Brain microvascular endothelial cell (primary cell): ENCODE results near the gene GDF10.

ENCODE experiments used
- DNase-seq: peaks from one replicate; pipeline ENCODE4 v3.0.0-alpha.2; 2020
- H3K27ac ChIP-seq: fragments of 250-450 bp; sonication (Bioruptor Pico); 2 replicates; pipeline ENCODE4 v1.5.1; 2020; ENCODE audit warnings: mild to moderate bottlenecking, moderate library complexity
- H3K27me3 ChIP-seq: fragments of 250-450 bp; sonication (Bioruptor Pico); replicated peaks from 2 replicates; pipeline ENCODE4 v1.5.1; 2020; ENCODE audit warnings: mild to moderate bottlenecking
- H3K36me3 ChIP-seq: fragments of 250-450 bp; sonication (Bioruptor Pico); replicated peaks from 2 replicates; pipeline ENCODE4 v1.5.1; 2020; ENCODE audit warnings: mild to moderate bottlenecking
- H3K4me3 ChIP-seq: 2 replicates; pipeline ENCODE4 v1.5.1; 2011; ENCODE audit warnings: low read depth, mild to moderate bottlenecking, control low read depth, low read length, moderate library complexity
- in situ Hi-C: cut with HindIII; loops from 2 replicates; pipeline ENCODE4 v1.10.0; 2017; ENCODE audit warnings: low sequenced_read_pairs, low pct_ligation_motif_present
- TF ChIP-seq, protein P1 (sequence below): IDR thresholded peaks from 2 replicates; pipeline ENCODE4 v1.5.1; 2011; ENCODE audit warnings: low read depth, mild to moderate bottlenecking, moderate library complexity, low read length, control low read depth, inconsistent platforms; ENCODE audit errors: missing control alignments

GDF10 gene

GRCh38 chr10:47312663-47312995, 12.6 kb downstream of the GDF10 start:
- Histone ChIP-seq H3K36me3 (no peaks in the 10 kb centered on the region), H3K4me3 (no peak overlapping the region), H3K27me3 (no peaks in the 10 kb centered on the region), H3K27ac (no peak overlapping the region)
- in situ Hi-C loops: loop anchor here (25.0 kb wide), 1 partner anchor 275 kb away; no protein-coding TSS in a partner anchor
- no peak for DNase-seq
- TF ChIP-seq, protein P1, sequence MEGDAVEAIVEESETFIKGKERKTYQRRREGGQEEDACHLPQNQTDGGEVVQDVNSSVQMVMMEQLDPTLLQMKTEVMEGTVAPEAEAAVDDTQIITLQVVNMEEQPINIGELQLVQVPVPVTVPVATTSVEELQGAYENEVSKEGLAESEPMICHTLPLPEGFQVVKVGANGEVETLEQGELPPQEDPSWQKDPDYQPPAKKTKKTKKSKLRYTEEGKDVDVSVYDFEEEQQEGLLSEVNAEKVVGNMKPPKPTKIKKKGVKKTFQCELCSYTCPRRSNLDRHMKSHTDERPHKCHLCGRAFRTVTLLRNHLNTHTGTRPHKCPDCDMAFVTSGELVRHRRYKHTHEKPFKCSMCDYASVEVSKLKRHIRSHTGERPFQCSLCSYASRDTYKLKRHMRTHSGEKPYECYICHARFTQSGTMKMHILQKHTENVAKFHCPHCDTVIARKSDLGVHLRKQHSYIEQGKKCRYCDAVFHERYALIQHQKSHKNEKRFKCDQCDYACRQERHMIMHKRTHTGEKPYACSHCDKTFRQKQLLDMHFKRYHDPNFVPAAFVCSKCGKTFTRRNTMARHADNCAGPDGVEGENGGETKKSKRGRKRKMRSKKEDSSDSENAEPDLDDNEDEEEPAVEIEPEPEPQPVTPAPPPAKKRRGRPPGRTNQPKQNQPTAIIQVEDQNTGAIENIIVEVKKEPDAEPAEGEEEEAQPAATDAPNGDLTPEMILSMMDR: no peak

DNA sequence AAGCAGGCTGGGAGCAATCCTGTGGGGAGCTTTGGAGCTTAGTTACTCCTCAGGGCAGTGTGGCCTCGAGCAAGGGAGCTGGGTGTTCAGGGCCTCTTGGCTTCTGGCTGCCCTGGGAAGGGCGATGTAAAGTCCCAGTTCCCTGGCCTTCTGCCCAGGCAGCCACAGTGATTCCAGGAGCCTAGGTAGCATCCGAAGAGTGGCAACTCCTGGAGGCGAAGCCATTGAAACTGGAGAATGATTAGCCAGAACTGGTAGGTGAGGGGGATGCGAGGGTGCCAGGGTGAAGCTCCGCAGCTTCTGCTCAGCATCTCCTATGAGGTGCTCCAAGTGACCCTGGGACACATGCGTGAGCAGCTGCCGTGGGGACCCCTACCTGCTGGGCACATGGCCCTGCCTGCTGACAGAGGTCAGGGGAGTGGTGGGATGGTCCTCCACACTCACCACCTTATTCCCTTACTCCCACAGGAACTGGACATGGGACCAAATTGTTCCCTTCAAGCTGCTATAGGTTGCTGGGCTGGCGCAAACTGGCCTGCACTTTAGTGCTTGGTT, 14.5 kb downstream of the GDF10 start:
- Histone ChIP-seq H3K4me3 (no peak overlapping the region), H3K36me3 (no peaks in the 10 kb centered on the region), H3K27me3 (no peaks in the 10 kb centered on the region), H3K27ac (no peak overlapping the region)
- TF ChIP-seq, protein P1: no peak
- in situ Hi-C loops: loop anchor here (25.0 kb wide), 1 partner anchor 277 kb away; no protein-coding TSS in a partner anchor
- no peak for DNase-seq

DNA sequence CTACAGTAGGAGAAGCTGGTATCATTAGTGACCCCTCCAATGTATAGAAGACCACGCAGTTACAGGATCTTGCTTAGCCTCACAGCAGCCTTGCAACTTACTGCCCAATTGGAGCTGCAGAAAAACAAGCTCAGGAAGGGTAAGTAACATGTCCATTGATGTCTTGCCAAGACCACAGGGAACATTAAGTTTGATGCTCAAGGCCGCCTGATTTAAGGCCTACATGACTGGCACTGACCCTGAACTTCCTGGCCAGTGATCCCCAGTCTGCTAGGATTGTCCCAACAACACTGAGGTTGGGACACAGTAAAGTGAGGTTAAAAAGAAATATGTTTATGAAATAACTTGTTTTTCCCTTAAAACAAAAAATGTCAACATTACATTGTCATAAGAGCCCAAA, 15.4 kb downstream of the GDF10 start:
- Histone ChIP-seq H3K27me3 (no peaks in the 10 kb centered on the region), H3K4me3 (no peak overlapping the region), H3K27ac (no peak overlapping the region), H3K36me3 (no peaks in the 10 kb centered on the region)
- in situ Hi-C loops: loop anchor here (25.0 kb wide), 1 partner anchor 278 kb away; no protein-coding TSS in a partner anchor
- TF ChIP-seq, protein P1: no peak
- no peak for DNase-seq

DNA sequence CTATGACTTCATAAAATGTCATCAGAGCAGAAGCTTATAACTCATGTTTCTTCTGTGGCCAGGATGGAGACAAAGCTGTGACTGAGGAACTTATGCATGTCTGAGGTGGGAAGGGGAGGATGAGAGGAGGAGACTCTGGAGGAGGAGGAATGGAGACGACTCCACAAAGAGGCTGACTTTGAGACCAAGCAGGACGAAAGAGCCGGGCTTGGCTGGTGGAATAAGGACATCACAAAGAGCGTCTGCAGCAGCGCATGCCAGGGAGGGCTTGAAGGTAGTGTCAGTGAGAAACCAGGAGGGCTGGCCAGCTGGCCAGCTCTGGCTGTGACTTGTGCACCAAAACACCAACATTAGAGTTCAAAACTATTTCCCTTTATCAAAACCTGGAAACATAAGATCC, 16.1 kb downstream of the GDF10 start:
- in situ Hi-C loops: loop anchor here (25.0 kb wide), 1 partner anchor 279 kb away; no protein-coding TSS in a partner anchor
- TF ChIP-seq, protein P1: no peak
- Histone ChIP-seq H3K27ac (no peak overlapping the region), H3K36me3 (no peaks in the 10 kb centered on the region), H3K4me3 (no peak overlapping the region), H3K27me3 (no peaks in the 10 kb centered on the region)
- DNase-seq: no peak

DNA sequence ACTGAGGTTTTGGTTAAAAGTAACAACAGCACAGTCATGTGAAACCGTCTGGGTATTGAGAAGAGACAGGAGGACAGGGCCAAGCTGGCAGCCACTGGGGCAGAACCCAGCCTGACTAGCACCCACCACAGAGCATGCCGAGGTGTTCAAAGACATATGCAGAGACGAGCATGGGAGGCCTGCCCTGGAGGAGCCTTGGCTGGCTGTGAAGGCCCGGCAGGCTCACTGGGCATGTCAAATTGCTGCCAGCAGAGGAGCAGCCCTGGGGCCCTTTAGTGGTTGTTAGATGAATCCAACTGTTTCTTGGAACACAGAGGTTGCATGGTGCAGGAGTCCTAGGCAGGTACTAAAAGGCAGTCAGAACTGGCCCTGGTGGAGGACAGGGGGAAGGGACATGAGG, 17.3 kb downstream of the GDF10 start:
- TF ChIP-seq, protein P1: no peak
- no peak for DNase-seq
- Histone ChIP-seq H3K27ac (no peak overlapping the region), H3K36me3 (no peaks in the 10 kb centered on the region), H3K4me3 (no peak overlapping the region), H3K27me3 (no peaks in the 10 kb centered on the region)
- in situ Hi-C loops: loop anchor here (25.0 kb wide), 1 partner anchor 280 kb away; no protein-coding TSS in a partner anchor

DNA sequence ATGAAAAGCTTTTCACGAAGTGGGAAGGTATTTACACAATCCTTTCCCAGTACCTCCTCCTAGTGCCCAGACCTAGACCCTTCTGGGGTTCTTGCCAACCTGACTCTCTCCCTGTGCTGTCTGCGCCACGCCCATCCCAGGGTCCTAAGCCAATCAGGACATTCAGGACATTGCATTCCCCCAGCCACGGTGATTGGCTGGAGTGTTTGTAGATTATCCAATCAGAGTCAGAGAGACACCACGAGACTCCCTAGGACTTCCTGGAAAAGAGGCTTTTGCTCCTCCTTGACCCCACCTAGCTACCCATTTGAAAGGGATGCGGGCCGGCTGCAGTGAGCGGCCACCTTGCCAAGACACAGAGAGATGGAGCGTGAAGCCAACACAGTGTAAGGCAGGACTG, 18.7 kb downstream of the GDF10 start:
- H3K27me3 ChIP-seq: no peaks in the 10 kb centered on the region
- H3K36me3 ChIP-seq: no peaks in the 10 kb centered on the region
- no peak for DNase-seq
- in situ Hi-C loops: loop anchor here (25.0 kb wide), 1 partner anchor 281 kb away; no protein-coding TSS in a partner anchor
- TF ChIP-seq, protein P1: no peak
- no peak overlapping the region for H3K27ac ChIP-seq
- H3K4me3 ChIP-seq: no peak overlapping the region
